ENCODE data around the gene ADCY4. TPM values are rescaled to one million over a fixed set of nuclear protein-coding genes. Genes with fewer than 3 reads are reported as not detected.

Gene ADCY4
- total and polyA plus RNA-seq, 2 donors (not counting 1 experiment from before 2014, with no cell fraction given): 2.3 to 7.8 TPM

- H3K27me3 ChIP-seq (replicated peaks in 1 of 4; ENCODE audit: control extremely low read depth in 1 of 4, control insufficient read depth in 3 of 4, insufficient read depth in 4 of 4, low read length in 3 of 4): peaks cover 0 to 30% (median 6%) of the 10 kb centered on the region in 4 experiments
- DNase-seq (peak; percentile 77), ATAC-seq (ENCODE audit: low read depth) (no peak)
- no peaks in the 10 kb centered on the region for H4K20me1 ChIP-seq (ENCODE audit: control insufficient read depth, insufficient read depth, low read length, poor library complexity, severe bottlenecking)
- intact Hi-C loops (cut with micrococcal nuclease): loop anchor here (5.0 to 10.0 kb wide), 3 partner anchors 226 to 336 kb away; partner anchors contain the start of gene EMC9
- H2AFZ ChIP-seq (ENCODE audit: insufficient read depth, low read depth, low read length, poor library complexity, severe bottlenecking): peak overlapping the region; percentile 70
- 3% methylated on average over 44 of the region's 52 CpGs for WGBS (ENCODE audit: insufficient coverage)
- no peaks in the 10 kb centered on the region for H3K9me3 Mint-ChIP-seq (ENCODE audit: insufficient read depth)
- H3K4me1 Mint-ChIP-seq: peaks cover 32% of the 10 kb centered on the region
- TF ChIP-seq EZH2 (IDR thresholded peaks at IDR 0.05; ENCODE audit: borderline replicate concordance, insufficient read depth, low read depth, low read length, poor library complexity, severe bottlenecking): peak; percentile 85
- TF ChIP-seq, protein P1, sequence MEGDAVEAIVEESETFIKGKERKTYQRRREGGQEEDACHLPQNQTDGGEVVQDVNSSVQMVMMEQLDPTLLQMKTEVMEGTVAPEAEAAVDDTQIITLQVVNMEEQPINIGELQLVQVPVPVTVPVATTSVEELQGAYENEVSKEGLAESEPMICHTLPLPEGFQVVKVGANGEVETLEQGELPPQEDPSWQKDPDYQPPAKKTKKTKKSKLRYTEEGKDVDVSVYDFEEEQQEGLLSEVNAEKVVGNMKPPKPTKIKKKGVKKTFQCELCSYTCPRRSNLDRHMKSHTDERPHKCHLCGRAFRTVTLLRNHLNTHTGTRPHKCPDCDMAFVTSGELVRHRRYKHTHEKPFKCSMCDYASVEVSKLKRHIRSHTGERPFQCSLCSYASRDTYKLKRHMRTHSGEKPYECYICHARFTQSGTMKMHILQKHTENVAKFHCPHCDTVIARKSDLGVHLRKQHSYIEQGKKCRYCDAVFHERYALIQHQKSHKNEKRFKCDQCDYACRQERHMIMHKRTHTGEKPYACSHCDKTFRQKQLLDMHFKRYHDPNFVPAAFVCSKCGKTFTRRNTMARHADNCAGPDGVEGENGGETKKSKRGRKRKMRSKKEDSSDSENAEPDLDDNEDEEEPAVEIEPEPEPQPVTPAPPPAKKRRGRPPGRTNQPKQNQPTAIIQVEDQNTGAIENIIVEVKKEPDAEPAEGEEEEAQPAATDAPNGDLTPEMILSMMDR (IDR thresholded peaks at IDR 0.05): no peak
- H3K9me3 ChIP-seq (ENCODE audit: control extremely low read depth in 1 of 3, control insufficient read depth in 2 of 3, insufficient read depth in 1 of 3, low read length in 2 of 3): no peaks in the 10 kb centered on the region
- peak overlapping the region in 4 of 5 experiments; percentile 32 to 64 (median 60) for H3K4me3 ChIP-seq (ENCODE audit: control extremely low read depth in 1 of 5, extremely low read depth in 1 of 5, insufficient read depth in 1 of 5, low read depth in 2 of 5, low read length in 4 of 5)
- H3K27ac Mint-ChIP-seq: peak overlapping the region; percentile 61
- no peaks in the 10 kb centered on the region for H3K79me2 ChIP-seq (ENCODE audit: control insufficient read depth, insufficient read depth, low read length)
- H3K27me3 Mint-ChIP-seq: peaks cover 6% of the 10 kb centered on the region
- peak overlapping the region in 1 of 2 donors; percentile 43 for H3K27ac ChIP-seq (ENCODE audit: low read length in 2 of 2)
- POLR2A ChIA-PET: interaction anchor here (1.3 kb wide), 1 partner anchor 61 kb away, joined by 8 read pairs; the partner anchor contains the start of gene KHNYN
- H3K4me2 ChIP-seq (replicated peaks; ENCODE audit: low read depth, low read length, poor library complexity, severe bottlenecking): peak overlapping the region; percentile 86
- H3K9ac ChIP-seq (ENCODE audit: low read length): peak overlapping the region; percentile 54
- H3K4me1 ChIP-seq (ENCODE audit: control insufficient read depth in 2 of 2, insufficient read depth in 2 of 2, low read length in 2 of 2): peaks cover 30 to 39% of the 10 kb centered on the region in 2 donors
- CTCF ChIA-PET: no interaction called here
- H3K36me3 ChIP-seq (replicated peaks in 1 of 2; ENCODE audit: control extremely low read depth in 1 of 2, control insufficient read depth in 1 of 2, extremely low read depth in 1 of 2, insufficient read depth in 2 of 2, low read length in 1 of 2): no peaks in the 10 kb centered on the region
- peak overlapping the region; percentile 92 for H3K4me3 Mint-ChIP-seq
Measured at GRCh38 chr14:24368562-24369252, 33.8 kb upstream of the ADCY4 start.

DNA sequence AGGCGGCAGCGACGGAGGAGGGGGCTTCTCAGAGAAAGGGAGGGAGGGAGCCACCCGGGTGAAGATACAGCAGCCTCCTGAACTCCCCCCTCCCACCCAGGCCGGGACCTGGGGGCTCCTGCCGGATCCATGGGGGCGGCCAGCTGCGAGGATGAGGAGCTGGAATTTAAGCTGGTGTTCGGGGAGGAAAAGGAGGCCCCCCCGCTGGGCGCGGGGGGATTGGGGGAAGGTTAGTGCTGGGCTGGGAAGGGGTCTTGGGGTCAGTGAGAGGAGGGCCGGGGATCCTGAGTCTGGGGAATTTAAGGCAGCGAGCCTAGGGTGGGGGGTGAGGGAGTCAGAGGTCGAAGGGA lies 33.3 kb upstream of the ADCY4 start:
- peaks cover 0 to 30% (median 6%) of the 10 kb centered on the region in 4 experiments for H3K27me3 ChIP-seq (replicated peaks in 1 of 4; ENCODE audit: control extremely low read depth in 1 of 4, control insufficient read depth in 3 of 4, insufficient read depth in 4 of 4, low read length in 3 of 4)
- H3K27ac ChIP-seq (ENCODE audit: low read length in 2 of 2): peak overlapping the region in 1 of 2 donors; percentile 36
- peaks cover 30 to 39% of the 10 kb centered on the region in 2 donors for H3K4me1 ChIP-seq (ENCODE audit: control insufficient read depth in 2 of 2, insufficient read depth in 2 of 2, low read length in 2 of 2)
- no peaks in the 10 kb centered on the region for H3K36me3 ChIP-seq (replicated peaks in 1 of 2; ENCODE audit: control extremely low read depth in 1 of 2, control insufficient read depth in 1 of 2, extremely low read depth in 1 of 2, insufficient read depth in 2 of 2, low read length in 1 of 2)
- peak overlapping the region; percentile 86 for H3K4me2 ChIP-seq (replicated peaks; ENCODE audit: low read depth, low read length, poor library complexity, severe bottlenecking)
- intact Hi-C loops (cut with micrococcal nuclease): loop anchor here (5.0 to 10.0 kb wide), 3 partner anchors 226 to 337 kb away; partner anchors contain the start of gene EMC9
- ChIA-PET POLR2A (interaction anchor here (1.3 kb wide), 1 partner anchor 62 kb away, joined by 8 read pairs; the partner anchor contains the start of gene KHNYN), CTCF (no interaction called here)
- H2AFZ ChIP-seq (ENCODE audit: insufficient read depth, low read depth, low read length, poor library complexity, severe bottlenecking): peak overlapping the region; percentile 70
- TF ChIP-seq EZH2 (IDR thresholded peaks at IDR 0.05; ENCODE audit: borderline replicate concordance, insufficient read depth, low read depth, low read length, poor library complexity, severe bottlenecking): no peak
- TF ChIP-seq, protein P1 (IDR thresholded peaks at IDR 0.05): no peak
- Mint-ChIP-seq H3K4me3 (peak overlapping the region; percentile 92), H3K9me3 (ENCODE audit: insufficient read depth) (no peaks in the 10 kb centered on the region), H3K27me3 (peaks cover 6% of the 10 kb centered on the region), H3K27ac (peak overlapping the region; percentile 46), H3K4me1 (peaks cover 32% of the 10 kb centered on the region)
- no peak for ATAC-seq (ENCODE audit: low read depth)
- no peaks in the 10 kb centered on the region for H4K20me1 ChIP-seq (ENCODE audit: control insufficient read depth, insufficient read depth, low read length, poor library complexity, severe bottlenecking)
- 0% methylated on average over 9 of the region's 15 CpGs for WGBS (ENCODE audit: insufficient coverage)
- peak overlapping the region in 4 of 5 experiments; percentile 32 to 64 (median 60) for H3K4me3 ChIP-seq (ENCODE audit: control extremely low read depth in 1 of 5, extremely low read depth in 1 of 5, insufficient read depth in 1 of 5, low read depth in 2 of 5, low read length in 4 of 5)
- no peaks in the 10 kb centered on the region for H3K79me2 ChIP-seq (ENCODE audit: control insufficient read depth, insufficient read depth, low read length)
- no peaks in the 10 kb centered on the region for H3K9me3 ChIP-seq (ENCODE audit: control extremely low read depth in 1 of 3, control insufficient read depth in 2 of 3, insufficient read depth in 1 of 3, low read length in 2 of 3)
- no peak for DNase-seq
- peak overlapping the region; percentile 54 for H3K9ac ChIP-seq (ENCODE audit: low read length)

Measured in B cell (primary cell).